HFFc6 (cell line): Measurements from ENCODE around the gene CRK. TPM values are rescaled to one million over a fixed set of nuclear protein-coding genes. Genes with fewer than 3 reads are reported as not detected.
A peak's percentile ranks its signal among the peaks of the same experiment; 100 is the strongest.

ENCODE experiments used
- DNase-seq: peaks from one replicate; pipeline ENCODE4 v3.0.0-alpha.2; 2018
- H3K27ac Mint-ChIP-seq: 2 replicates; pipeline ENCODE4 v1.8.0; 2020; ENCODE audit warnings: mild to moderate bottlenecking, mixed read lengths
- H3K27me3 Mint-ChIP-seq: 2 replicates; pipeline ENCODE4 v1.8.0; 2021; ENCODE audit warnings: mild to moderate bottlenecking, moderate library complexity, mixed read lengths; ENCODE audit not compliant: insufficient read depth
- H3K36me3 Mint-ChIP-seq: 2 replicates; pipeline ENCODE4 v1.8.0; 2021; ENCODE audit warnings: low read depth, mixed read lengths
- H3K4me1 Mint-ChIP-seq: 2 replicates; pipeline ENCODE4 v1.8.0; 2020; ENCODE audit warnings: low read depth, mixed read lengths
- H3K4me3 Mint-ChIP-seq: 2 replicates; pipeline ENCODE4 v1.8.0; 2020; ENCODE audit warnings: mild to moderate bottlenecking, moderate library complexity, mixed read lengths
- H3K9me3 Mint-ChIP-seq: 2 replicates; pipeline ENCODE4 v1.8.0; 2020; ENCODE audit warnings: mild to moderate bottlenecking, mixed read lengths
- total RNA-seq, 6 experiments: library from RNA; stranded (reverse); fragmentation: NEBNext Ultra II Directional; extraction: Animal tissue kit (Norgen Biotek cat#: 25700); gene quantifications; 2 replicates in 1 of 6; 3 replicates in 5 of 6; pipeline ENCODE4 v1.2.3, GENCODE V29; 2021
- TF ChIP-seq, protein P1 (sequence below): fragments of 200-600 bp; sonication (generic); IDR thresholded peaks from 2 replicates; pipeline ENCODE4 v1.5.0; 2021; ENCODE audit warnings: antibody characterized with exemption, mild to moderate bottlenecking

Gene CRK
- total RNA-seq, 6 experiments from 2014 or later: 71.1 to 83.1 (median 77.5) TPM

DNA sequence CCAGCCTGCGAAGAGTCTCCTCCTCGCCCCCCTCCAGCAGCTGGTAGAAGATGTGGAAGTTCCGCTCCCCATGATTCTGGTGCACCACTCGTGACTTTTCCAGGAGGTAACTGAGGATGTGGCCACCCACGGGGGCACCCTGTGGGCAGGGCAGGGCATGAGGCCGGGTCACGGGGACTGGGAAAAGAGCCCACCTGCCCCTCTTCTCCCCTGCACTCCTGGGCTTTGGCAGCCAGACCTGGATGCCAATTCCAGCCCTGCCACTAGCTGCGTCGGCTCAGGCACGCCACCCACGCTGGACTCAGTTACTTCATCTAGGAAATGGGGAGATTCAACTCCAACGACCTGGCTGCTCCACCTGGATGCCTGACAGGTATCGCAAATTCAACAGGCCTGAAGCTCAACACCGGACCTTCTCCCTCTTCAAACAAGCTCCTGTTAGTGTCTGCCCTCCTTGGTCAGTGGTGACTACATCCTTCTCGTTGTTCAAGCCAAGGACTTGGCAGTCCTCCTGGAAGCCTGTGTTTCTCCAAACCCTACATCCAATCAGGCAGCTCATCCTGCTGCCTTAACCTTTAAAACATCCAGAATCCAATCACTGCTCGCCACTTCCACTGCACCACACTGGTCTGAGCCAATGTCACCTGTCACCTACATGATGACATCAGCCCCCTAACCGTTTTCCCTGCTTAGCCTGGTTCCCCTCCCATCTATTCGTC lies 24.9 kb upstream of the CRK start:
- Mint-ChIP-seq H3K9me3 (no peaks in the 10 kb centered on the region), H3K27me3 (peaks cover 4% of the 10 kb centered on the region), H3K27ac (peak overlapping the region; percentile 44), H3K36me3 (peaks cover 18% of the 10 kb centered on the region), H3K4me3 (no peak overlapping the region), H3K4me1 (peaks cover 20% of the 10 kb centered on the region)
- DNase-seq: peak; percentile 27
- TF ChIP-seq, protein P1, sequence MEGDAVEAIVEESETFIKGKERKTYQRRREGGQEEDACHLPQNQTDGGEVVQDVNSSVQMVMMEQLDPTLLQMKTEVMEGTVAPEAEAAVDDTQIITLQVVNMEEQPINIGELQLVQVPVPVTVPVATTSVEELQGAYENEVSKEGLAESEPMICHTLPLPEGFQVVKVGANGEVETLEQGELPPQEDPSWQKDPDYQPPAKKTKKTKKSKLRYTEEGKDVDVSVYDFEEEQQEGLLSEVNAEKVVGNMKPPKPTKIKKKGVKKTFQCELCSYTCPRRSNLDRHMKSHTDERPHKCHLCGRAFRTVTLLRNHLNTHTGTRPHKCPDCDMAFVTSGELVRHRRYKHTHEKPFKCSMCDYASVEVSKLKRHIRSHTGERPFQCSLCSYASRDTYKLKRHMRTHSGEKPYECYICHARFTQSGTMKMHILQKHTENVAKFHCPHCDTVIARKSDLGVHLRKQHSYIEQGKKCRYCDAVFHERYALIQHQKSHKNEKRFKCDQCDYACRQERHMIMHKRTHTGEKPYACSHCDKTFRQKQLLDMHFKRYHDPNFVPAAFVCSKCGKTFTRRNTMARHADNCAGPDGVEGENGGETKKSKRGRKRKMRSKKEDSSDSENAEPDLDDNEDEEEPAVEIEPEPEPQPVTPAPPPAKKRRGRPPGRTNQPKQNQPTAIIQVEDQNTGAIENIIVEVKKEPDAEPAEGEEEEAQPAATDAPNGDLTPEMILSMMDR: no peak

DNA sequence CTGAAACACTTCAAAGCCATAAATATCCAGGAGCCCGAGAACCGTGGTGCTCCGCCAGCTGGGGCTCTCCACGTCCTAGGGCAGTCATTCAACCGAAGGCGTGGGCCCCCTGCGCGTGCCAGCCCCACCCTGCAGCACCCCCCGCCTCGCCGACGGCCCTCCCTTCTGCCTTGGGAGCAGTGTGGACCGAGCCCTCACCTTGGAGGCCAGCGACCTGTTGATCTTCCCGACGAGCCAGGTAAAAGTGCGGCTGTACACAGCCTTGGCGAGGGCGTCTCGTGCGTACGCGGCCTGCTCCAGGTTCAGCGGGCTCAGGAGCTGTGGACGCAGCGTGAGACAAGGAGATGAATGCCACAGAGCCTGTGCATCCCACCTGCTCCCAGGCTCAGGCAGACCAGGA lies 22.4 kb upstream of the CRK start:
- no peak overlapping the region for H3K27ac Mint-ChIP-seq
- no peak overlapping the region for H3K4me3 Mint-ChIP-seq
- TF ChIP-seq, protein P1: no peak
- H3K36me3 Mint-ChIP-seq: peaks cover 28% of the 10 kb centered on the region
- no peaks in the 10 kb centered on the region for H3K9me3 Mint-ChIP-seq
- H3K4me1 Mint-ChIP-seq: peaks cover 13% of the 10 kb centered on the region
- DNase-seq: no peak
- H3K27me3 Mint-ChIP-seq: peaks cover 4% of the 10 kb centered on the region

DNA sequence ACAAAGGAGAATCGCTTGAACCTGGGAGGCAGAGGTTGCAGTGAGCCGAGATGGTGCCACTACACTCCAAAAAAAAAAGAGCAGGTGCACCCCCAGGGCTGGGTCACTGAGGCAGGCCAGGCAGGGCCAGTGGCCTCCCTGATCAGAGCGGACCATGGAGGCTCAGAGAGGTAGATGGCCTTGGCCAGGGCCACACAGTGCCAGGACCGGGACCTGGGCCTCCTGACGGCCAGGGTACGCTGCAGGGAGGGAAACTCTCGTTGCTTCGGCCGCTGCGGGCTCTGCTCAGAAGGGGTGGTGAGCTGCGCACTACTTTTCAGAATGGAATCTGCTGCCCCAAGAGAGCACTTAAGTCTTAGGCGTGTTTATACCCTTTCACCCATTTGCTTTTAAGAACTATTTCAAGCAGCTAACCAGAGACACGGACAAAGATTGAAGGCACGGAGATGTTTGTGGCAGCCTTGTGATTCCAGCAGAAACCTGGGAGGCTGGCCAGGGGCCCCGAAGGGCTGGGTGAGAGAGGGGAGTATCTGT lies 19.4 kb upstream of the CRK start:
- no peak overlapping the region for H3K4me3 Mint-ChIP-seq
- H3K4me1 Mint-ChIP-seq: no peaks in the 10 kb centered on the region
- peaks cover 7% of the 10 kb centered on the region for H3K27me3 Mint-ChIP-seq
- no peak for DNase-seq
- TF ChIP-seq, protein P1: no peak
- H3K27ac Mint-ChIP-seq: no peak overlapping the region
- H3K36me3 Mint-ChIP-seq: peaks cover 18% of the 10 kb centered on the region; the same call in 1 of the 2 replicates
- no peaks in the 10 kb centered on the region for H3K9me3 Mint-ChIP-seq

DNA sequence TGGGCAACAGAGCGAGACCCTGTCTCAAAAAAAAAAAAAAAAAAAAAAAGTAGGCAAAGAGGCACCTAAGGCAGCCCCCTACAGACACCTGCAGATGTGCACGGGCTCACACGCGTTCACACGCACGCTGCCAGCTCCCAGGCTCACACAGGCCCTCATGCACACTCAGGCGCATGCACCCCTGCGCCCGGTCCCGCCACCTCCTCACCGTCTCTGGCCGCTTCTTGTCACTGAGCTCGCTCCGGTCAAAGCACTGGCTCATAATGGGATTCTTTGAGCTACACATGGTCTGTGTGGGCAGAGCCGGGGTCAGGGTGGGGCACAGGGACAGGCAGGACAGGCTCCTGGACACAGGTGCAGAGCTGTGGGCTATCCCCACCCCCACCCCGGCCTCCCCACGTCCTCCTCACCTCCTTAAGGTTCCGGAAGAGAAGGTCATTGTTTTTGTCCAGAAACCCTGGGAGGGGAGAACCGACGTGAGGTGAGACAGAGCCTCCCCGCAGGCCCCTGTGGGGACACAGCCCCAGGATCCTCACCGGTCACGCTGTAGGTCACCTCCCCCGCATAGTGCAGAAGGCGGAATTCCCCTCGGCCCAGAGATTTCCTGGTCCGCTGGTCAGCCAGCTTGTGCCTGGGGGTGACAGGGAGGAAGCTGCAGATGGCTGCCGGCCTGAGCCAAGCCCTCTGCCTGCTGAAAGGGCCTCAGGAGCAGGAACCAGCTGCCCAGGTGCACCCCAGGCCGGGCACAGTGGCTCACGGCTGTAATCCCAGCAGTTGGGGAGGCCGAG lies 18.6 kb upstream of the CRK start:
- Mint-ChIP-seq H3K4me3 (no peak overlapping the region), H3K36me3 (peaks cover 18% of the 10 kb centered on the region), H3K4me1 (no peaks in the 10 kb centered on the region), H3K27me3 (peaks cover 7% of the 10 kb centered on the region), H3K9me3 (no peaks in the 10 kb centered on the region), H3K27ac (no peak overlapping the region)
- TF ChIP-seq, protein P1: no peak
- DNase-seq: no peak

DNA sequence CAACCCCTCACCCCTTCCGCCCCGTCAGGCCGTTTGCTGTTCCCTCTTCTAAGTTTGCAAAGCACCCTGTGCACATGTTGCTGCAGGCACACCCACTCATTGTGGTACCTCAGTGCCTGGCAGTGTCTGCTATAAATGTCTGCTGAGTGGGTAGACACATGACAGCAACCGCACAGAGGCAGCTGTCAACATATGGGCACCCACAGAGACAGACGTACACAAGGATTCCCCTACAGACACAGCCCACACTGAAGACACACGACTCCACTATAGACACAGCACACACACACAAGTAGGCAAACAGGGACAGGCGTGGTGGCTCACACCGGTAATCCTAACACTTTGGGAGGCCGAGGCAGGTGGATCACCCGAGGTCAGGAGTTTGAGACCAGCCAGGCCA lies 17.8 kb upstream of the CRK start:
- no peak overlapping the region for H3K4me3 Mint-ChIP-seq
- no peak overlapping the region for H3K27ac Mint-ChIP-seq

More for the DNA sequence above, 17.8 kb upstream of the CRK start:
- TF ChIP-seq, protein P1: no peak
- Mint-ChIP-seq H3K27me3 (peaks cover 7% of the 10 kb centered on the region), H3K9me3 (no peaks in the 10 kb centered on the region), H3K36me3 (peaks cover 26% of the 10 kb centered on the region), H3K4me1 (no peaks in the 10 kb centered on the region)
- DNase-seq: no peak
